IMR-90 (cell line): ENCODE data around the gene RGPD4. TPM values are rescaled to one million over a fixed set of nuclear protein-coding genes. Genes with fewer than 3 reads are reported as not detected.

Source experiments
- ATAC-seq: fragments of 200-7000 bp; cut with Tn5 transposase; 2 replicates; pipeline ENCODE4 v1.9.1; 2020; ENCODE audit warnings: low read depth, mild to moderate bottlenecking, moderate library complexity
- BruUV-seq: library from RNA; stranded (reverse); fragments of 400-500 nt; replicated peaks from 2 replicates; lab custom pipeline; 2021; lab: Mats Ljungman, UMichigan
- CTCF ChIA-PET: fragments of 300-600 bp; formaldehyde crosslinking; extraction: SDS; loops from one replicate; lab custom pipeline; 2021; ENCODE audit warnings: antibody characterized with exemption; lab: Yijun Ruan, JAX
- POLR2A ChIA-PET: fragments of 300-600 bp; sonication (Branson Sonifier 250); formaldehyde crosslinking; loops from one replicate; lab custom pipeline; 2022; ENCODE audit warnings: antibody characterized with exemption; ENCODE audit not compliant: unreplicated experiment; lab: Charles Lee
- DNase-seq: peaks from one replicate; pipeline ENCODE4 v3.0.0; 2013
- H2AFZ ChIP-seq: replicated peaks from 2 replicates; pipeline ENCODE3; 2013; ENCODE audit warnings: low read length, mild to moderate bottlenecking; ENCODE audit not compliant: poor library complexity
- H2AK5ac ChIP-seq: 2 replicates; pipeline ENCODE4 v1.6.1; 2013; ENCODE audit warnings: low read depth, low read length, inconsistent platforms
- H2AK9ac ChIP-seq: replicated peaks from 2 replicates; pipeline ENCODE3; 2013; ENCODE audit warnings: mild to moderate bottlenecking, low read depth, low read length, moderate library complexity; ENCODE audit not compliant: poor library complexity
- H2BK120ac ChIP-seq: 2 replicates; pipeline ENCODE4 v1.6.1; 2013; ENCODE audit warnings: low read depth, low read length, inconsistent platforms
- H2BK15ac ChIP-seq: 3 replicates; pipeline ENCODE4 v1.6.1; 2013; ENCODE audit warnings: low read depth, low read length, inconsistent platforms
- H2BK20ac ChIP-seq: 2 replicates; pipeline ENCODE4 v1.6.1; 2013; ENCODE audit warnings: low read depth, mild to moderate bottlenecking, inconsistent platforms, low read length, moderate library complexity
- H2BK5ac ChIP-seq: 2 replicates; pipeline ENCODE4 v1.6.1; 2013; ENCODE audit warnings: mild to moderate bottlenecking, low read depth, low read length, inconsistent platforms; ENCODE audit not compliant: poor library complexity, severe bottlenecking
- H3K14ac ChIP-seq: replicated peaks from 2 replicates; pipeline ENCODE4 v1.6.1; 2013; ENCODE audit warnings: low read depth, low read length, inconsistent platforms
- H3K18ac ChIP-seq: 2 replicates; pipeline ENCODE4 v1.6.1; 2013; ENCODE audit warnings: low read depth, low read length, control low read depth
- H3K23ac ChIP-seq: 2 replicates; pipeline ENCODE4 v1.6.1; 2013; ENCODE audit warnings: low read depth, low read length, inconsistent platforms
- H3K27ac ChIP-seq: 2 replicates; pipeline ENCODE4 v1.5.1; 2013; ENCODE audit warnings: mild to moderate bottlenecking, control low read depth, low read length; ENCODE audit not compliant: insufficient read depth
- H3K27me3 ChIP-seq: 2 replicates; pipeline ENCODE4 v1.6.1; 2013; ENCODE audit warnings: low read length; ENCODE audit not compliant: control insufficient read depth, insufficient read depth
- H3K36me3 ChIP-seq: 2 replicates; pipeline ENCODE4 v1.6.1; 2013; ENCODE audit warnings: low read length, mixed read lengths; ENCODE audit not compliant: control insufficient read depth, insufficient read depth
- H3K4ac ChIP-seq: 2 replicates; pipeline ENCODE4 v1.6.1; 2013; ENCODE audit warnings: low read depth, low read length, inconsistent platforms
- H3K4me1 ChIP-seq: 2 replicates; pipeline ENCODE4 v1.6.1; 2013; ENCODE audit warnings: low read length, mixed read lengths; ENCODE audit not compliant: control insufficient read depth, insufficient read depth
- H3K4me2 ChIP-seq: 2 replicates; pipeline ENCODE4 v1.6.1; 2013; ENCODE audit warnings: low read depth, mild to moderate bottlenecking, control low read depth, low read length, moderate library complexity
- H3K4me3 ChIP-seq: 2 replicates; pipeline ENCODE4 v1.5.1; 2013; ENCODE audit warnings: low read depth, mild to moderate bottlenecking, control low read depth, low read length, moderate library complexity; ENCODE audit not compliant: insufficient read depth
- H3K56ac ChIP-seq: 2 replicates; pipeline ENCODE4 v1.6.1; 2013; ENCODE audit warnings: low read length, inconsistent platforms; ENCODE audit not compliant: insufficient read depth; ENCODE audit errors: extremely low read depth
- H3K79me1 ChIP-seq, 2 experiments: 2 replicates each; pipeline ENCODE4 v1.6.1; 2013; ENCODE audit warnings: low read length in 2 of 2, inconsistent platforms in 1 of 2, low read depth in 1 of 2
- H3K9ac ChIP-seq: 2 replicates; pipeline ENCODE4 v1.6.1; 2013; ENCODE audit warnings: low read depth, low read length, control low read depth
- H3K9me1 ChIP-seq: 2 replicates; pipeline ENCODE4 v1.6.1; 2013; ENCODE audit warnings: low read length, inconsistent platforms; ENCODE audit not compliant: insufficient read depth
- H3K9me3 ChIP-seq: 2 replicates; pipeline ENCODE4 v1.6.1; 2013; ENCODE audit warnings: low read length; ENCODE audit not compliant: control insufficient read depth, insufficient read depth
- H4K20me1 ChIP-seq: 2 replicates; pipeline ENCODE4 v1.6.1; 2013; ENCODE audit warnings: low read length, inconsistent platforms; ENCODE audit not compliant: insufficient read depth
- H4K5ac ChIP-seq: 2 replicates; pipeline ENCODE4 v1.6.1; 2013; ENCODE audit warnings: mild to moderate bottlenecking, low read depth, low read length, control low read depth
- H4K8ac ChIP-seq, 2 experiments: 2 replicates each; pipeline ENCODE4 v1.6.1; 2013; ENCODE audit warnings: low read depth in 2 of 2, low read length in 2 of 2, control low read depth in 1 of 2, inconsistent platforms in 1 of 2
- H4K91ac ChIP-seq: 2 replicates; pipeline ENCODE4 v1.6.1; 2013; ENCODE audit warnings: low read depth, low read length, inconsistent platforms; ENCODE audit not compliant: insufficient read depth
- BHLHE40 ChIP-seq: fragments of 150-350 bp; IDR thresholded peaks from 2 replicates; pipeline ENCODE4 v1.6.1; 2016; ENCODE audit warnings: mild to moderate bottlenecking, low read depth, low read length
- CEBPB ChIP-seq: IDR thresholded peaks from 2 replicates; pipeline ENCODE4 v1.6.1; 2012; ENCODE audit warnings: low read depth, low read length, improper control_type of control experiment
- CHD1 ChIP-seq: IDR thresholded peaks from 2 replicates; pipeline ENCODE4 v1.6.1; 2012; ENCODE audit warnings: low read depth, low read length, improper control_type of control experiment
- CTCF ChIP-seq: conservative IDR thresholded peaks from 2 replicates; pipeline ENCODE4 v1.5.1; 2012; ENCODE audit warnings: mild to moderate bottlenecking, low read depth, low read length, improper control_type of control experiment
- ELK1 ChIP-seq: fragments of 150-350 bp; IDR thresholded peaks from 2 replicates; pipeline ENCODE4 v1.6.1; 2016; ENCODE audit warnings: low read depth, mild to moderate bottlenecking, low read length, moderate library complexity, borderline replicate concordance
- FOS ChIP-seq: fragments of 150-350 bp; IDR thresholded peaks from 2 replicates; pipeline ENCODE4 v1.6.1; 2016; ENCODE audit warnings: low read depth, low read length
- MAFK ChIP-seq: IDR thresholded peaks from 2 replicates; pipeline ENCODE4 v1.6.1; 2012; ENCODE audit warnings: low read depth, low read length, improper control_type of control experiment
- MAZ ChIP-seq: IDR thresholded peaks from 2 replicates; pipeline ENCODE4 v1.6.1; 2012; ENCODE audit warnings: low read depth, mild to moderate bottlenecking, low read length, improper control_type of control experiment, moderate library complexity, borderline replicate concordance
- MXI1 ChIP-seq: IDR thresholded peaks from 2 replicates; pipeline ENCODE4 v1.6.1; 2012; ENCODE audit warnings: low read depth, mild to moderate bottlenecking, low read length, moderate library complexity, borderline replicate concordance
- NFE2L2 ChIP-seq: fragments of 150-350 bp; IDR thresholded peaks from 2 replicates; pipeline ENCODE4 v1.6.1; 2016; ENCODE audit warnings: low read depth, mild to moderate bottlenecking, low read length
- POLR2A ChIP-seq: IDR thresholded peaks from 2 replicates; pipeline ENCODE4 v1.6.1; 2012; ENCODE audit warnings: mild to moderate bottlenecking, low read depth, low read length
- RAD21 ChIP-seq: IDR thresholded peaks from 2 replicates; pipeline ENCODE4 v1.6.1; 2012; ENCODE audit warnings: low read length, improper control_type of control experiment
- RCOR1 ChIP-seq: IDR thresholded peaks from 2 replicates; pipeline ENCODE4 v1.6.1; 2012; ENCODE audit warnings: mild to moderate bottlenecking, low read length, improper control_type of control experiment; ENCODE audit not compliant: insufficient replicate concordance
- RFX5 ChIP-seq: IDR thresholded peaks from 2 replicates; pipeline ENCODE4 v1.8.0; 2012; ENCODE audit warnings: low read depth, mild to moderate bottlenecking, low read length, moderate library complexity
- SMC3 ChIP-seq: fragments of 150-350 bp; IDR thresholded peaks from 2 replicates; pipeline ENCODE4 v1.6.1; 2016; ENCODE audit warnings: low read depth, mild to moderate bottlenecking, antibody characterized with exemption, low read length, moderate library complexity
- USF2 ChIP-seq: fragments of 150-350 bp; IDR thresholded peaks from 2 replicates; pipeline ENCODE4 v1.6.1; 2017; ENCODE audit warnings: mild to moderate bottlenecking, antibody characterized with exemption, low read length, low read depth
- WGBS, 2 experiments: methylation state at CpG; one replicate each; pipeline versions ENCODE4 v1.1.5 to v1.1.7; 2013; ENCODE audit warnings: missing lambda C conversion rate in 2 of 2; ENCODE audit not compliant: insufficient read length in 1 of 2; ENCODE audit errors: extremely low coverage in 2 of 2; 5-methylcytosine and 5-hydroxymethylcytosine counted together
- dilution Hi-C: fragments of 300-500 bp; cut with HindIII; formaldehyde crosslinking; loops from one replicate; pipeline ENCODE4 v1.14.3; 2018; ENCODE audit warnings: low sequenced_read_pairs; ENCODE audit not compliant: unreplicated experiment
- in situ Hi-C: fragments of 300-500 bp; cut with MboI; formaldehyde crosslinking; loops from 3 replicates; pipeline ENCODE4 v1.14.3; 2019; ENCODE audit warnings: low sequenced_read_pairs, inconsistent platforms, mixed read lengths
- intact Hi-C: fragments of 100-400 bp; cut with micrococcal nuclease; formaldehyde crosslinking; loops from 2 replicates; pipeline ENCODE4 v1.10.0; 2022
- polyA plus RNA-seq, 3 experiments: library from polyadenylated mRNA; depleted of rRNA; stranded (reverse); fragments of >200 nt; gene quantifications; 2 replicates each; pipeline ENCODE4 v1.2.3, GENCODE V29; 2012; ENCODE audit warnings: low replicate concordance in 1 of 3
- total RNA-seq: library from RNA; depleted of rRNA; stranded (reverse); fragments of >200 nt; gene quantifications from 2 replicates; pipeline ENCODE4 v1.2.3, GENCODE V29; 2012

The RGPD4 gene
- total and polyA plus RNA-seq, 2 of the 4 experiments (the other 2 are of a cell fraction): not detected

- Histone ChIP-seq H3K36me3 (no peaks in the 10 kb centered on the region), H2BK20ac (no peak overlapping the region), H4K91ac (no peak overlapping the region), H3K27ac (no peak overlapping the region), H3K9ac (no peak overlapping the region), H4K20me1 (no peaks in the 10 kb centered on the region), H3K9me3 (peaks cover 2% of the 10 kb centered on the region; the same call in 1 of the 2 replicates), H2AK9ac (no peak overlapping the region), H3K23ac (no peak overlapping the region), H3K79me1 (no peaks in the 10 kb centered on the region), H2BK120ac (no peak overlapping the region), H4K5ac (no peak overlapping the region), H4K8ac (no peak overlapping the region), H3K4ac (no peak overlapping the region), H2AFZ (no peak overlapping the region), H3K18ac (no peak overlapping the region), H2AK5ac (no peak overlapping the region), H3K9me1 (no peaks in the 10 kb centered on the region), H3K56ac (no peak overlapping the region), H3K4me3 (no peak overlapping the region), H3K4me2 (no peak overlapping the region), H3K14ac (no peak overlapping the region), H3K27me3 (no peaks in the 10 kb centered on the region), H3K4me1 (no peaks in the 10 kb centered on the region), H2BK5ac (no peak overlapping the region), H2BK15ac (no peak overlapping the region)
- no peak for TF ChIP-seq RCOR1
- no peak for TF ChIP-seq BHLHE40
- TF ChIP-seq SMC3: no peak
- no peak for TF ChIP-seq RFX5
- TF ChIP-seq MAFK: no peak
- TF ChIP-seq NFE2L2: no peak
- TF ChIP-seq CEBPB: no peak
- no peak for TF ChIP-seq ELK1
- no peak for TF ChIP-seq POLR2A
- TF ChIP-seq MAZ: no peak
- no peak for TF ChIP-seq CHD1
- TF ChIP-seq RAD21: no peak
- TF ChIP-seq FOS: no peak
- no peak for TF ChIP-seq MXI1
- TF ChIP-seq CTCF: no peak
- no peak for TF ChIP-seq USF2
- no TSS peak for BruUV-seq
- no peak for ATAC-seq
- no peak for DNase-seq
- no CpG with 5 or more reads among the region's 2 CpGs for WGBS, 2 experiments
- CTCF ChIA-PET: no interaction called here
- in situ Hi-C loops: no loop called here
- dilution Hi-C loops: no loop called here
- POLR2A ChIA-PET: no interaction called here
- intact Hi-C loops: no loop called here
Observed at GRCh38 chr2:107801498-107801897, 25.2 kb upstream of the RGPD4 start.
